Stomach (tissue), 9 donors: ENCODE measurements around the gene TMEM222. TPM values are rescaled to one million over a fixed set of nuclear protein-coding genes. Genes with fewer than 3 reads are reported as not detected.

Experiments used
- DNase-seq, 2 donors: peaks; one replicate each; pipeline versions ENCODE4 v3.0.0 to v3.0.0-alpha.2; 2013 to 2019
- H3K27ac ChIP-seq, 5 donors: fragments of 200-600 bp in 4 of 5; sonication (generic) in 4 of 5; one replicate each; pipeline ENCODE4 v1.5.1; 2013 to 2019; ENCODE audit warnings: mild to moderate bottlenecking in 1 of 5, moderate library complexity in 1 of 5
- H3K27me3 ChIP-seq, 3 donors: fragments of 200-600 bp; sonication (generic); one replicate each; pipeline ENCODE4 v1.5.1; 2017 to 2019; ENCODE audit warnings: mixed run types in 1 of 3
- H3K36me3 ChIP-seq, 4 donors: fragments of 200-600 bp; sonication (generic); 1 replicate in 3 of 4; 2 replicates in 1 of 4; pipeline ENCODE4 v1.5.1; 2016 to 2019
- H3K4me1 ChIP-seq, 4 donors: fragments of 200-600 bp; sonication (generic); one replicate each; pipeline ENCODE4 v1.5.1; 2016 to 2019
- H3K4me3 ChIP-seq, 4 donors: fragments of 200-600 bp; sonication (generic) in 3 of 4; one replicate each; pipeline ENCODE4 v1.5.1; 2016 to 2019; ENCODE audit warnings: mild to moderate bottlenecking in 1 of 4
- H3K9me3 ChIP-seq, 4 donors: fragments of 200-600 bp; sonication (generic); one replicate each; pipeline ENCODE4 v1.5.1; 2016 to 2019
- CTCF ChIP-seq, 7 experiments: fragments of 450-650 bp in 4 of 7; fragments of 200-600 bp in 3 of 7; sonication (generic) in 3 of 7; IDR thresholded peaks; one replicate each; pipeline ENCODE4 v1.5.1; 2016 to 2019; ENCODE audit warnings: antibody characterized with exemption in 7 of 7, control low read depth in 2 of 7, mild to moderate bottlenecking in 1 of 7
- EP300 ChIP-seq: sonication (generic); formaldehyde crosslinking; IDR thresholded peaks from one replicate; pipeline ENCODE4 v1.6.1; 2017; ENCODE audit warnings: antibody characterized with exemption
- POLR2A ChIP-seq, 4 donors: fragments of 450-650 bp; IDR thresholded peaks; one replicate each; pipeline ENCODE4 v1.6.1; 2016; ENCODE audit warnings: antibody characterized with exemption in 4 of 4, control low read depth in 2 of 4, mild to moderate bottlenecking in 1 of 4, moderate library complexity in 1 of 4
- POLR2AphosphoS5 ChIP-seq, 3 donors: sonication (generic); formaldehyde crosslinking; IDR thresholded peaks; one replicate each; pipeline ENCODE4 v1.6.1; 2016; ENCODE audit warnings: antibody characterized with exemption in 3 of 3
- WGBS, 5 donors: extraction: QIAGEN DNeasy Blood & Tissue Kit in 3 of 5; methylation state at CpG; one replicate each; pipeline versions ENCODE4 v1.1.5 to v1.1.7; 2013 to 2018; 5-methylcytosine and 5-hydroxymethylcytosine counted together
- intact Hi-C: fragments of 100-400 bp; cut with DNase I; formaldehyde crosslinking; loops from one replicate; pipeline ENCODE4 v1.15.1; 2023; ENCODE audit warnings: low total_unique reads
- polyA plus RNA-seq, 3 donors: library from polyadenylated mRNA; stranded (reverse); fragments of 200-250 nt; gene quantifications; one replicate each; pipeline ENCODE4 v1.2.3, GENCODE V29; 2013
- total RNA-seq, 5 donors: library from RNA; depleted of rRNA; stranded (reverse); fragments of >200 nt; gene quantifications; one replicate each; pipeline versions ENCODE4 v1.1.0 to v1.2.3, GENCODE V29; 2014 to 2016
- donor health status: healthy with polysubstance abuse.
- donor health status: Bipolar disorder and iron deficiency.
- donor health status: healthy.

Gene TMEM222
- total and polyA plus RNA-seq, 8 donors = 1.8 to 39.9 (median 18.0) TPM

GRCh38 chr1:27292106-27292505, 29.9 kb upstream of the TMEM222 start:
- H3K4me3 ChIP-seq = no peak overlapping the region
- no peak for DNase-seq
- intact Hi-C loops = no loop called here
- H3K9me3 ChIP-seq = no peaks in the 10 kb centered on the region
- no peak overlapping the region for H3K27ac ChIP-seq
- peaks cover 52 to 90% (median 89%) of the 10 kb centered on the region in 4 donors for H3K36me3 ChIP-seq
- peaks cover 0 to 4% (median 0%) of the 10 kb centered on the region in 4 donors for H3K4me1 ChIP-seq
- WGBS, 5 donors = 82 to 88% (median 85%) methylated on average over 5 of the region's 5 CpGs
- no peaks in the 10 kb centered on the region for H3K27me3 ChIP-seq
- TF ChIP-seq EP300 (no peak), POLR2AphosphoS5 (IDR thresholded peaks at IDR 0.05) (no peak), CTCF (IDR thresholded peaks at IDR 0.05) (no peak), POLR2A (IDR thresholded peaks at IDR 0.05) (no peak)

- H3K4me1 ChIP-seq = peaks cover 0 to 22% (median 14%) of the 10 kb centered on the region in 4 donors
- H3K4me3 ChIP-seq = no peak overlapping the region
- WGBS, 5 donors = 93 to 96% (median 95%) methylated on average over 8 of the region's 8 CpGs
- intact Hi-C loops = no loop called here
- H3K27me3 ChIP-seq = no peaks in the 10 kb centered on the region
- TF ChIP-seq POLR2AphosphoS5 (IDR thresholded peaks at IDR 0.05) (no peak), POLR2A (IDR thresholded peaks at IDR 0.05) (no peak), EP300 (no peak), CTCF (IDR thresholded peaks at IDR 0.05) (no peak)
- H3K9me3 ChIP-seq = no peaks in the 10 kb centered on the region
- peaks cover 55 to 96% (median 93%) of the 10 kb centered on the region in 4 donors for H3K36me3 ChIP-seq
- H3K27ac ChIP-seq = no peak overlapping the region
- no peak for DNase-seq
Observed at GRCh38 chr1:27293915-27294314, 28.0 kb upstream of the TMEM222 start.

GRCh38 chr1:27296773-27297291, 25.1 kb upstream of the TMEM222 start:
- Histone ChIP-seq H3K36me3 (peaks cover 60 to 96% (median 93%) of the 10 kb centered on the region in 4 donors), H3K4me1 (peaks cover 15 to 51% (median 31%) of the 10 kb centered on the region in 4 donors), H3K27ac (peak overlapping the region in 2 of 5 donors; percentile 85 to 90), H3K9me3 (no peaks in the 10 kb centered on the region), H3K27me3 (no peaks in the 10 kb centered on the region), H3K4me3 (no peak overlapping the region)
- DNase-seq = peak; percentile 70 to 83
- WGBS, 5 donors = 25 to 39% (median 37%) methylated on average over 8 to 10 of the region's 10 CpGs
- TF ChIP-seq CTCF (IDR thresholded peaks at IDR 0.05) = peak in 5 of 7 experiments; percentile 33 to 75 (median 73)
- no peak for TF ChIP-seq POLR2A (IDR thresholded peaks at IDR 0.05)
- intact Hi-C loops = no loop called here

GRCh38 chr1:27297903-27298302, 24.1 kb upstream of the TMEM222 start:
- no peaks in the 10 kb centered on the region for H3K9me3 ChIP-seq
- peaks cover 15 to 51% (median 31%) of the 10 kb centered on the region in 4 donors for H3K4me1 ChIP-seq
- peaks cover 60 to 96% (median 93%) of the 10 kb centered on the region in 4 donors for H3K36me3 ChIP-seq
- intact Hi-C loops = no loop called here
- no peak overlapping the region for H3K4me3 ChIP-seq
- WGBS, 5 donors = 94 to 100% (median 96%) methylated on average over 3 of the region's 3 CpGs
- H3K27me3 ChIP-seq = no peaks in the 10 kb centered on the region
- DNase-seq = no peak
- no peak for TF ChIP-seq CTCF (IDR thresholded peaks at IDR 0.05)
- no peak for TF ChIP-seq POLR2A (IDR thresholded peaks at IDR 0.05)
- no peak for TF ChIP-seq EP300
- TF ChIP-seq POLR2AphosphoS5 (IDR thresholded peaks at IDR 0.05) = no peak
- peak overlapping the region in 4 of 5 donors; percentile 85 to 90 (median 88) for H3K27ac ChIP-seq
